ENCODE results near the gene CBX7. TPM values are rescaled to one million over a fixed set of nuclear protein-coding genes. Genes with fewer than 3 reads are reported as not detected.

The CBX7 gene
- total RNA-seq, 1 donor = 28.8 TPM

DNA sequence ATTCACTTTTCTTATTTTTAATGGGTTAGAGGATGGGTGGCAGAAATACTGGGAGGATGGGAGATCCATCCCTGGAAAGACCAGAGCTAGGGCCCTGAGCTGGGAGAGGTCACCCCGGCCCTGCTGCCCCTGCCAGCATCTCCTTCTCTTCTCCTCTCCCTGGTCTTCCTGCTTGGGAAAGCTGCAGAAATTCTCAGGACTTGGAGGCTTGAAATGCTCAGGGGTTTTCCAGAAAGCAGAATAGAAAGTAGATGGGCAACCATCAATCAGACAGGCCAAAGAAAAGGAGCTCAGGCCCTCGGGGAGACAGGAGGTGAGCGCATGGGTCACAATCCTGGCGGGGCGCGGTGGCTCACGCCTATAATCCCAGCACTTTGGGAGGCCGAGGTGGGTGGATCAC, 53.9 kb downstream of the CBX7 start:
- Histone ChIP-seq H3K27me3 (ENCODE audit: insufficient read depth, low read length) (no peaks in the 10 kb centered on the region), H3K9me3 (ENCODE audit: low read depth, low read length) (no peaks in the 10 kb centered on the region), H3K4me3 (ENCODE audit: low read length) (no peak overlapping the region), H3K4me1 (ENCODE audit: insufficient read depth, low read length) (peaks cover 68% of the 10 kb centered on the region)

DNA sequence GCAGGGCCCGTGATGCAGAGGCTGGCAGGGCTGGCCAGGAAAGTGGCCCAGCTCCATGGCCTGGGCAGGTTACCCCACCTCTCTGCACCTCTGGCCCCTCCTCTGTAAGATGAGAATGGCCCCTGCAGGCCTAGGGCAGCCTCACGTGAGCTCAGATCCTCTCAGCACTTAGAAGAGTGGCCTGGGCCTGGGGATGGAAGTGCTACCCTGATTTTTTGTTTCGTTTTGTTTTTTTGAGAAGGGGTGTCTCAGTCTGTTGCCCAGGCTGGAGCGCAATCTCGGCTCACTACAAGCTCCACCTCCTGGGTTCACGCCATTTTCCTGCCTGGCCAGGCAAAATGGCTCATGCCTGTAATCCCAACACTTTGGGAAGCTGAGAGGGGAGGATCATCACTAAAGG, 54.5 kb downstream of the CBX7 start:
- H3K4me1 ChIP-seq (ENCODE audit: insufficient read depth, low read length) = peaks cover 74% of the 10 kb centered on the region
- no peaks in the 10 kb centered on the region for H3K9me3 ChIP-seq (ENCODE audit: low read depth, low read length)
- no peak overlapping the region for H3K4me3 ChIP-seq (ENCODE audit: low read length)

DNA sequence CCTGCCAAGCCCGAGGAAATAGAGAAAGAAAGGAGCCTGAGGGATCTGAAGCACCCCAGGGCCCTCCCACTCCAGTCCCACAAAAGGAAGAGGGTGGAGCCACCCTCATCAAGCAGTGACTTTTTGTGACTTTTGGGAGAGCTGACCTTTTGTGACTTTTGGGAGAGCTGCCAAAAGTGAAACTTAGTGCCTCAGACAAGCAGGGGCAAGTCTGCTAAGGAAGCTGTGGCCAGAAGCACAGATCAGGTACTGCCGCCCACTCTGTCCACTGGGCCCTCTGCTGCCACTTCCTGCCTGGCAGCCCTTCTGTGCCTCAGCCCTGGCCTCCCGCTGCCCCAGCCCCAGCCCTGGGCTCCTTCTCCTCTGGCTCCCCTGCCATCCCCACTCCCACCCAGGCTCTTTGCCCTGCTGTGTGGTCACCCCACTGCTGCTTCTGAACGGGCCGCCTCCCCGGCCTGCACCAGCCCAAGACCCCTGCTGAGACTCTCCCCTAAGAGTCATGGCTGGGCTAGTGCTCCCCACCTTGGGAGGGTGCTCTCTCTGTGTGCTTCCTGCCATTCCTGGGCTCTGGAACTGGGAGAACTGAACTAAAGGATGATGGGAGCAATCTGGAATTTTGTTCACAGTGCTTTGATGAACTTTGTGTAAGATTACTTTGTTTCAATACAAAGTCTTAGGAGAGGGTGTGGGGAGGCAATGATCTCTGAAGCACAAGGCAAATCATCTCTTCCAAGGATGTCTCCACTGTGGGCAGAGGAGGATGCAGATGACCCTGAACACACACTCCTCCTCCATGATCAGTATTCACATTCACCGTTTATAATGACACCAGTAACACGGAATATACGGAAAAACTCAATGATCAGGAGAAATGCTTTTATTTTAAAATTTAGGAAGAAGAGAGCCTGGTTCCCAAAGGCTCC, 55.1 kb downstream of the CBX7 start, which contains the start of gene APOBEC3H:
TSS of gene APOBEC3H (plus strand) at position 147 of the 923 bp plus-strand sequence. CDS start 3,035 bp downstream, outside the sequence.
- H3K9me3 ChIP-seq (ENCODE audit: low read depth, low read length) = no peaks in the 10 kb centered on the region
- H3K4me1 ChIP-seq (ENCODE audit: insufficient read depth, low read length) = peaks cover 81% of the 10 kb centered on the region
- no peaks in the 10 kb centered on the region for H3K27me3 ChIP-seq (ENCODE audit: insufficient read depth, low read length)
- H3K4me3 ChIP-seq (ENCODE audit: low read length) = no peak within 1 kb of the TSS

More for the DNA sequence above, 54.5 kb downstream of the CBX7 start:
- H3K27me3 ChIP-seq (ENCODE audit: insufficient read depth, low read length) = no peaks in the 10 kb centered on the region

GRCh38 chr22:39095971-39096370, 56.5 kb downstream of the CBX7 start:
- peaks cover 94% of the 10 kb centered on the region for H3K4me1 ChIP-seq (ENCODE audit: insufficient read depth, low read length)
- no peak overlapping the region for H3K4me3 ChIP-seq (ENCODE audit: low read length)
- H3K9me3 ChIP-seq (ENCODE audit: low read depth, low read length) = no peaks in the 10 kb centered on the region
- H3K27me3 ChIP-seq (ENCODE audit: insufficient read depth, low read length) = no peaks in the 10 kb centered on the region

- Histone ChIP-seq H3K4me3 (ENCODE audit: low read length) (no peak overlapping the region), H3K9me3 (ENCODE audit: low read depth, low read length) (no peaks in the 10 kb centered on the region), H3K27me3 (ENCODE audit: insufficient read depth, low read length) (no peaks in the 10 kb centered on the region), H3K4me1 (ENCODE audit: insufficient read depth, low read length) (peaks cover 100% of the 10 kb centered on the region)
Observed at GRCh38 chr22:39094717-39095389, 57.6 kb downstream of the CBX7 start.

GRCh38 chr22:39092111-39092862, 60.2 kb downstream of the CBX7 start:
- Histone ChIP-seq H3K4me1 (ENCODE audit: insufficient read depth, low read length) (peaks cover 96% of the 10 kb centered on the region), H3K4me3 (ENCODE audit: low read length) (no peak overlapping the region), H3K9me3 (ENCODE audit: low read depth, low read length) (no peaks in the 10 kb centered on the region), H3K27me3 (ENCODE audit: insufficient read depth, low read length) (no peaks in the 10 kb centered on the region)

GRCh38 chr22:39091126-39092081, 61.1 kb downstream of the CBX7 start:
- Histone ChIP-seq H3K4me3 (ENCODE audit: low read length) (no peak overlapping the region), H3K4me1 (ENCODE audit: insufficient read depth, low read length) (peaks cover 87% of the 10 kb centered on the region), H3K27me3 (ENCODE audit: insufficient read depth, low read length) (no peaks in the 10 kb centered on the region), H3K9me3 (ENCODE audit: low read depth, low read length) (no peaks in the 10 kb centered on the region)

DNA sequence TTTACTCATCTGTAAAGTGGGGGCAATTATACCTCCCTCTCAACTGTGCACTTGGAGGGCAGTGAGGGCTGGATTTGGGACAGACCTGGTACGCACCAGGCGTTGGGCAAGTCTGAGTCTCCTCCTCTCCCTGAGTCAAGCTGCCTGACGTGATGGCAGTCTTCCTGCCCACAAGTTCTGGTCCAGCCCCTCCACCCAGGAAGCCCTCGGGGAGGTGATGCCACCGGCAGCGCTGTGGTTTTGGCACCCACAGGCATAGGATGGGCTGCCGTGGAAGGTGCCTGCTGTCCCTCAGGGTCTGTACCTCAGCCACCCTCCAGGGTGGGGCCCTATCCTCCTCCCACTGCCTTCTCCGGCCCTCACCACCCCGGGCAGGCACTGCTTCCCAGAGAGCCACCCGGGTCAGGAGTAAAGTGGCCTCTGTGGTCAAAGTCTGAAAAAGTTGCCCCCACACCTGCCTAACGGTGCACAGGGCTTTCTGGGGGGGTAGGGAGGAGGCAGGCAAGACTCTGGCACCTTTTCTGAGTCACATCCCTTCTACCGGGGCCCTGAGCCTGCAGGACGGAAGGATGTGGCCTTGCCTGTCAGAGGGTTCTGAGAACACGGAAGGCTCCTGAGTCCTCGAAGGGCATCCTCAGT, 61.9 kb downstream of the CBX7 start:
- Histone ChIP-seq H3K27me3 (ENCODE audit: insufficient read depth, low read length) (no peaks in the 10 kb centered on the region), H3K4me3 (ENCODE audit: low read length) (no peak overlapping the region), H3K4me1 (ENCODE audit: insufficient read depth, low read length) (peaks cover 79% of the 10 kb centered on the region), H3K9me3 (ENCODE audit: low read depth, low read length) (no peaks in the 10 kb centered on the region)

- peaks cover 72% of the 10 kb centered on the region for H3K4me1 ChIP-seq (ENCODE audit: insufficient read depth, low read length)
- no peaks in the 10 kb centered on the region for H3K9me3 ChIP-seq (ENCODE audit: low read depth, low read length)
- H3K27me3 ChIP-seq (ENCODE audit: insufficient read depth, low read length) = no peaks in the 10 kb centered on the region
- H3K4me3 ChIP-seq (ENCODE audit: low read length) = no peak overlapping the region
Observed at GRCh38 chr22:39089928-39090327, 62.6 kb downstream of the CBX7 start.

DNA sequence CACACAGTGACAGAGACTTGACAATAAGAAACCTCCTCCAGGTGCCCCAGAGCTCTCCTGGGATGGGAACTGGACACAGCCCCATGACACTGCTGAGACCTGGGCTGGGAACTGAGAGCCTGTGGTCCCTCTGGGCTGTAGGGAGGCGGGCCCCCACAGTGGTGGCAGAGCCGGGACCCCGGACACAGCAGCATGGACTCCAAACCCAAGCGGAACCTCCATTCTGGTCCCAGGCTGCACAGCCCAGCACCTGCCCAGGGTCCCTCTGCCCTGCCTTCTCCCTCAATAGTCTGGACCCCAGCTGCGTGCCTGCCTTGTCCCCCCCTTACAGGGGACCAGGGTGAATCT, 63.8 kb downstream of the CBX7 start:
- no peak overlapping the region for H3K4me3 ChIP-seq (ENCODE audit: low read length)
- no peaks in the 10 kb centered on the region for H3K27me3 ChIP-seq (ENCODE audit: insufficient read depth, low read length)
- H3K9me3 ChIP-seq (ENCODE audit: low read depth, low read length) = no peaks in the 10 kb centered on the region
- peaks cover 60% of the 10 kb centered on the region for H3K4me1 ChIP-seq (ENCODE audit: insufficient read depth, low read length)

DNA sequence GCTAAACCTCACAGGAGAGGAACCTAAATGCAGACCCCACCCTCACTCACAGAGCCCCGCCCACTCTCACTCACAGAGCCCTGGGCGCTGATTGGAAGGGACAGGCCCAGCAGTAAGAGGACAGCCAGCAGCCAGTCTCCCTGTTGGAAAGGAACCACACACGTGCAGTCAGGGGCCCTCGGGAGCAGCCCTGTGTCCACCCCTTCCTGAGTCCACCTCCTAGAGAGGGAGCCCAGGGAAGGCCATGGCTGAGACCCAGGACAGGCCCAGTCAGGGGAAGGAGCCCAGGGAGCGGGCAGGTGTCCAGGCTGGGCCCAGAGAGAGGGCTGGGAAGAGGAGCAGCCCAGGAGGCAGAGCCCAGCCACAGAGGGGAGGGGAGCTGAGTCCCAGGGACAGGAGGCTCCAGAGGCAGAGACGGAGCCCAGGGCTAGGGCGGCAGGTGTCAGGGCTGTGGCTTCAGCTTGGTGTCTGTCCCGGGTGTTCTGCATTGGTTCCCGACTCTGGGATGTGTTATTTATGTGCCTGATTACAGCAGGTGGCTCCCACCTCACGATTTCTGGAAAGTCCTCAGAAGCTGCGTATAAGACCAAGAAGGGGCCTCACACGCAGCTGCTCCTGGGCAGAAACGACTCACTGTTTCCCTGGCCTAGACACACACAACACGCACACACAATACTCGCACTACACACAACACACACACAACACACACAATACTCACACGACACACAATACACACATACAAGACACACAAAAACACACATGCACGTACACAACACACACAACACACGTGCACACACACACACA, 64.4 kb downstream of the CBX7 start:
- Histone ChIP-seq H3K4me3 (ENCODE audit: low read length) (no peak overlapping the region), H3K9me3 (ENCODE audit: low read depth, low read length) (no peaks in the 10 kb centered on the region), H3K27me3 (ENCODE audit: insufficient read depth, low read length) (no peaks in the 10 kb centered on the region), H3K4me1 (ENCODE audit: insufficient read depth, low read length) (peaks cover 57% of the 10 kb centered on the region)

DNA sequence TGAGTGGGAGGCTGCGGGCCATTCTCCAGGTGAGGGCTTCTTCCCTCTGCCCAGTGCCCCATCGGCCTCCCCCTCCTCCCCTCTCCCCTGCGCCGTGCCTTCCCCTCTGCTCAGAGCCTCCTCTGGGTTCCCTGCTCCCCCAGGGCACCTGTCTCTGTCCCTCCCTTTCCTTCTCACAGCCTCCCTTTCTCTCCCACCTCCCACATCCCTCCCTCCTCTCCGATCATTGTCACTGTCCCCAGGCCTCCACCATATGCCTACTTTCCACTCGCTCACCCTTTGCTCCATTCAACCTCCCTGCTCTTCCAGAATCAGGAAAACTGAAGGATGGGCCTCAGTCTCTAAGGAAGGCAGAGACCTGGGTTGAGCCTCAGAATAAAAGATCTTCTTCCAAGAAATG, 65.4 kb downstream of the CBX7 start:
- H3K27me3 ChIP-seq (ENCODE audit: insufficient read depth, low read length) = no peaks in the 10 kb centered on the region
- H3K4me1 ChIP-seq (ENCODE audit: insufficient read depth, low read length) = peaks cover 55% of the 10 kb centered on the region
- H3K4me3 ChIP-seq (ENCODE audit: low read length) = no peak overlapping the region
- H3K9me3 ChIP-seq (ENCODE audit: low read depth, low read length) = no peaks in the 10 kb centered on the region

DNA sequence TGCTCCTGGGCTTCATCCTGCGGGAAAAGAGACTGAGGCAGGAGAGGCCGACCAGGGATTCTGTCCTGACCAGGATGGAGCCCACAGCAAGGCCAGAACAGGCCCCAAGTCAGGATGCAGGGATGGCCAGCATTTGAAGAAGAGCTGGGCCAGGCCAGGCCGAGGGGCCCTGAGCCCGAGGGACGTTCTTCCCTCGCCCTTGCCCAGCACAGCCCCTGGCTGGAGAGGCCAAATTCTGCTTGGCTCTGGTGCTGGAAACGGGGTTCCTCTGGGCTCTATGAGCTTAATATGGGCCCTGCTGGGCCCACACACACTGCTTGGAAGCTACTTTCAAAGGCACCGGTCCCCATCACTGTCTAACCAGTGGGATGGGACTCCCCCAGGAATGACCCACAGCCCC, 67.8 kb downstream of the CBX7 start:
- Histone ChIP-seq H3K9me3 (ENCODE audit: low read depth, low read length) (no peaks in the 10 kb centered on the region), H3K27me3 (ENCODE audit: insufficient read depth, low read length) (no peaks in the 10 kb centered on the region), H3K4me1 (ENCODE audit: insufficient read depth, low read length) (peaks cover 55% of the 10 kb centered on the region), H3K4me3 (ENCODE audit: low read length) (no peak overlapping the region)
